GM23338 (cell line): ENCODE data around the gene FURIN. TPM values are rescaled to one million over a fixed set of nuclear protein-coding genes. Genes with fewer than 3 reads are reported as not detected.

ENCODE experiments used
- ATAC-seq: fragments of 200-7000 bp; cut with Tn5 transposase; 3 replicates; pipeline ENCODE4 v1.9.1; 2020
- DNase-seq: peaks from one replicate; pipeline ENCODE4 v3.0.0-alpha.2; 2015; ENCODE audit warnings: low spot score
- H2AFZ ChIP-seq: fragments of 200-600 bp; sonication (generic); 2 replicates; pipeline ENCODE4 v1.8.0; 2016; ENCODE audit warnings: antibody characterized with exemption, mild to moderate bottlenecking, moderate library complexity
- H3F3A ChIP-seq: fragments of 200-600 bp; sonication (generic); replicated peaks from 2 replicates; pipeline ENCODE4 v1.8.0; 2017; ENCODE audit warnings: antibody characterized with exemption, mixed run types, low read depth
- H3K27ac ChIP-seq: fragments of 200-600 bp; sonication (generic); 2 replicates; pipeline ENCODE4 v1.6.1; 2016; ENCODE audit warnings: low read depth
- H3K27me3 ChIP-seq: fragments of 200-600 bp; sonication (generic); 2 replicates; pipeline ENCODE4 v1.8.0; 2016; ENCODE audit warnings: mild to moderate bottlenecking, mixed run types, moderate library complexity; ENCODE audit not compliant: insufficient read depth
- H3K36me3 ChIP-seq: fragments of 200-600 bp; sonication (generic); 2 replicates; pipeline ENCODE4 v1.8.0; 2016; ENCODE audit warnings: mild to moderate bottlenecking; ENCODE audit not compliant: insufficient read depth
- H3K4me1 ChIP-seq: fragments of 200-600 bp; sonication (generic); 2 replicates; pipeline ENCODE4 v1.8.0; 2016; ENCODE audit warnings: mild to moderate bottlenecking, moderate library complexity; ENCODE audit not compliant: insufficient read depth
- H3K4me2 ChIP-seq: fragments of 200-600 bp; sonication (generic); 2 replicates; pipeline ENCODE4 v1.7.1; 2017; ENCODE audit warnings: mixed run types
- H3K4me3 ChIP-seq: fragments of 200-600 bp; sonication (generic); 2 replicates; pipeline ENCODE4 v1.6.1; 2016; ENCODE audit warnings: mixed run types
- H3K79me2 ChIP-seq: fragments of 200-600 bp; sonication (generic); replicated peaks from 2 replicates; pipeline ENCODE4 v1.8.0; 2017; ENCODE audit warnings: mild to moderate bottlenecking; ENCODE audit not compliant: insufficient read depth
- H3K9me2 ChIP-seq: fragments of 200-600 bp; sonication (generic); 2 replicates; pipeline ENCODE4 v1.8.0; 2017; ENCODE audit not compliant: insufficient read depth
- H4K20me1 ChIP-seq: fragments of 200-600 bp; sonication (generic); replicated peaks from 2 replicates; pipeline ENCODE4 v1.8.0; 2017; ENCODE audit warnings: mild to moderate bottlenecking; ENCODE audit not compliant: insufficient read depth
- H3K27ac Mint-ChIP-seq: 2 replicates; pipeline ENCODE4 v1.8.0; 2020; ENCODE audit warnings: inconsistent platforms, mild to moderate bottlenecking, moderate library complexity, mixed read lengths
- H3K27me3 Mint-ChIP-seq: 3 replicates; pipeline ENCODE4 v1.8.0; 2022; ENCODE audit warnings: low read depth, mild to moderate bottlenecking, moderate library complexity, mixed read lengths, inconsistent platforms; ENCODE audit not compliant: insufficient read depth, poor library complexity
- H3K36me3 Mint-ChIP-seq: 3 replicates; pipeline ENCODE4 v1.8.0; 2021; ENCODE audit warnings: low read depth, mild to moderate bottlenecking, inconsistent platforms, moderate library complexity, mixed read lengths
- H3K4me1 Mint-ChIP-seq: 3 replicates; pipeline ENCODE4 v1.8.0; 2020; ENCODE audit warnings: mild to moderate bottlenecking, inconsistent platforms, mixed read lengths
- H3K4me3 Mint-ChIP-seq: 3 replicates; pipeline ENCODE4 v1.8.0; 2021; ENCODE audit warnings: moderate library complexity, mild to moderate bottlenecking, inconsistent platforms, mixed read lengths
- H3K9me3 Mint-ChIP-seq: 3 replicates; pipeline ENCODE4 v1.8.0; 2020; ENCODE audit warnings: moderate library complexity, mild to moderate bottlenecking, inconsistent platforms, mixed read lengths
- CREB1 ChIP-seq: fragments of 250-450 bp; sonication (Bioruptor Pico); IDR thresholded peaks from 2 replicates; pipeline ENCODE4 v1.5.0; 2020; ENCODE audit warnings: low read depth, mild to moderate bottlenecking, moderate library complexity
- EZH2 ChIP-seq: fragments of 200-600 bp; sonication (generic); IDR thresholded peaks from one replicate; pipeline ENCODE4 v1.8.0; 2017; ENCODE audit warnings: antibody characterized with exemption, mild to moderate bottlenecking, low read depth; ENCODE audit not compliant: unreplicated experiment
- JUNB ChIP-seq: IDR thresholded peaks from one replicate; pipeline ENCODE4 v1.6.1; 2016; ENCODE audit warnings: antibody characterized with exemption; ENCODE audit not compliant: unreplicated experiment
- REST ChIP-seq: IDR thresholded peaks from one replicate; pipeline ENCODE4 v1.6.1; 2018; ENCODE audit warnings: antibody characterized with exemption; ENCODE audit not compliant: unreplicated experiment
- STAT1 ChIP-seq: IDR thresholded peaks from one replicate; pipeline ENCODE4 v1.6.1; 2016; ENCODE audit warnings: antibody characterized with exemption; ENCODE audit not compliant: unreplicated experiment
- ZNF331 ChIP-seq: fragments of 250-450 bp; sonication (Bioruptor Pico); IDR thresholded peaks from 2 replicates; pipeline ENCODE4 v1.5.0; 2020; ENCODE audit warnings: low read depth, mild to moderate bottlenecking, moderate library complexity
- ZNF462 ChIP-seq: fragments of 250-450 bp; sonication (Bioruptor Pico); IDR thresholded peaks from 2 replicates; pipeline ENCODE4 v1.5.0; 2020; ENCODE audit warnings: mild to moderate bottlenecking, moderate library complexity
- polyA plus RNA-seq: library from polyadenylated mRNA; unstranded; fragments of >200 nt; fragmentation: Nextera tagmentation; extraction: Ambion mirVana; gene quantifications from 2 replicates; pipeline ENCODE4 v1.2.1, GENCODE V29; 2016
- total RNA-seq: library from RNA; depleted of rRNA; stranded (reverse); fragments of >200 nt; shearing (Covaris generic); gene quantifications from 2 replicates; pipeline ENCODE4 v1.2.3, GENCODE V29; 2014

FURIN gene
- total and polyA plus RNA-seq, 2 experiments from 2014 or later = 6.3 to 20.9 TPM

- TF ChIP-seq ZNF462 = no peak
Observed at GRCh38 chr15:90910441-90911301, 42.3 kb downstream of the FURIN start (continued).

GRCh38 chr15:90911302-90911623, 42.9 kb downstream of the FURIN start:
- no peaks in the 10 kb centered on the region for H3K36me3 ChIP-seq
- Mint-ChIP-seq H3K9me3 (no peaks in the 10 kb centered on the region), H3K27me3 (peaks cover 3% of the 10 kb centered on the region), H3K4me1 (peaks cover 4% of the 10 kb centered on the region; the same call in 2 of the 3 replicates), H3K4me3 (no peak overlapping the region), H3K27ac (no peak overlapping the region), H3K36me3 (peaks cover 7% of the 10 kb centered on the region; the same call in 2 of the 3 replicates)
- no peak overlapping the region for H3K4me3 ChIP-seq
- H4K20me1 ChIP-seq = no peaks in the 10 kb centered on the region
- no peaks in the 10 kb centered on the region for H3K9me2 ChIP-seq
- H3K27ac ChIP-seq = no peak overlapping the region
- H3K4me1 ChIP-seq = no peaks in the 10 kb centered on the region
- DNase-seq = no peak
- H3F3A ChIP-seq = no peaks in the 10 kb centered on the region
- H2AFZ ChIP-seq = no peak overlapping the region
- H3K4me2 ChIP-seq = no peak overlapping the region
- no peaks in the 10 kb centered on the region for H3K27me3 ChIP-seq
- H3K79me2 ChIP-seq = no peaks in the 10 kb centered on the region
- no peak for ATAC-seq
- TF ChIP-seq REST (no peak), JUNB (no peak), CREB1 (CRISPR knock-in tag) (no peak), EZH2 (no peak), STAT1 (no peak), ZNF331 (no peak)
